Measurements from ENCODE around the gene ZNHIT3. TPM values are rescaled to one million over a fixed set of nuclear protein-coding genes. Genes with fewer than 3 reads are reported as not detected.

Gene ZNHIT3
- total and polyA plus RNA-seq, 2 of the 13 experiments (the other 11 are each of a cell fraction or from before 2014, with no cell fraction given): 66.6 to 77.4 TPM

- no TSS peak for BruUV-seq (replicated peaks)
- 2% methylated on average over 7 of the region's 7 CpGs for WGBS (ENCODE audit: low lambda C conversion rate)
- no peak overlapping the region for H3K27ac ChIP-seq (ENCODE audit: extremely low read length, insufficient read depth, low read length)
- ATAC-seq (no peak), FAIRE-seq (no peak), DNase-seq (ENCODE audit: low spot score) (no peak)
- in situ Hi-C loops (cut with HindIII; ENCODE audit: extremely low pct_ligation_motif_present, low pct_unique_long_range_greater_than_20kb): no loop called here
- 0 out of 2 replicates have a peak, but pooled peaks cover 3% of the 10 kb centered on the region for H4K20me1 ChIP-seq (ENCODE audit: insufficient read depth, low read length)
- no peak overlapping the region for H3K9ac ChIP-seq (ENCODE audit: insufficient read depth, low read depth, low read length)
- CTCF ChIA-PET (ENCODE audit: low intra/inter-chr PET ratio, low total read pairs): no interaction called here
- TF ChIP-seq, protein P1, sequence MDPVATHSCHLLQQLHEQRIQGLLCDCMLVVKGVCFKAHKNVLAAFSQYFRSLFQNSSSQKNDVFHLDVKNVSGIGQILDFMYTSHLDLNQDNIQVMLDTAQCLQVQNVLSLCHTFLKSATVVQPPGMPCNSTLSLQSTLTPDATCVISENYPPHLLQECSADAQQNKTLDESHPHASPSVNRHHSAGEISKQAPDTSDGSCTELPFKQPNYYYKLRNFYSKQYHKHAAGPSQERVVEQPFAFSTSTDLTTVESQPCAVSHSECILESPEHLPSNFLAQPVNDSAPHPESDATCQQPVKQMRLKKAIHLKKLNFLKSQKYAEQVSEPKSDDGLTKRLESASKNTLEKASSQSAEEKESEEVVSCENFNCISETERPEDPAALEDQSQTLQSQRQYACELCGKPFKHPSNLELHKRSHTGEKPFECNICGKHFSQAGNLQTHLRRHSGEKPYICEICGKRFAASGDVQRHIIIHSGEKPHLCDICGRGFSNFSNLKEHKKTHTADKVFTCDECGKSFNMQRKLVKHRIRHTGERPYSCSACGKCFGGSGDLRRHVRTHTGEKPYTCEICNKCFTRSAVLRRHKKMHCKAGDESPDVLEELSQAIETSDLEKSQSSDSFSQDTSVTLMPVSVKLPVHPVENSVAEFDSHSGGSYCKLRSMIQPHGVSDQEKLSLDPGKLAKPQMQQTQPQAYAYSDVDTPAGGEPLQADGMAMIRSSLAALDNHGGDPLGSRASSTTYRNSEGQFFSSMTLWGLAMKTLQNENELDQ (CRISPR knock-in tag; IDR thresholded peaks at IDR 0.05; ENCODE audit: borderline replicate concordance): no peak
- TF ChIP-seq HNRNPLL (IDR thresholded peaks at IDR 0.05; ENCODE audit: low read depth, low read length, poor library complexity, severe bottlenecking) (no peak), ZNF142 (CRISPR knock-in tag; IDR thresholded peaks at IDR 0.05) (no peak), TBP (CRISPR knock-in tag; IDR thresholded peaks at IDR 0.05) (no peak)
- no peak overlapping the region for H2AFZ ChIP-seq (ENCODE audit: low read length)
- H3K4me2 ChIP-seq (ENCODE audit: low read depth, low read length): no peak overlapping the region
- intact Hi-C loops (cut with micrococcal nuclease; ENCODE audit: unreplicated experiment): no loop called here
- no peaks in the 10 kb centered on the region for H3K4me1 ChIP-seq (ENCODE audit: insufficient read depth, low read length)
- H3K79me2 ChIP-seq (ENCODE audit: insufficient read depth, low read length): no peaks in the 10 kb centered on the region
- no peak overlapping the region for H3K4me3 ChIP-seq (replicated peaks in 1 of 3; ENCODE audit: insufficient read depth in 1 of 3, low read depth in 2 of 3, low read length in 3 of 3)
- H3K36me3 ChIP-seq (replicated peaks in 1 of 2; ENCODE audit: control insufficient read depth in 1 of 2, insufficient read depth in 2 of 2, low read length in 2 of 2): no peaks in the 10 kb centered on the region
- H3K9me3 ChIP-seq (ENCODE audit: low read length): no peaks in the 10 kb centered on the region
- POLR2A ChIA-PET: no interaction called here
- H3K27me3 ChIP-seq (ENCODE audit: control insufficient read depth in 1 of 2, insufficient read depth in 2 of 2, low read length in 2 of 2): peaks cover 0 to 20% of the 10 kb centered on the region in 2 experiments; a peak in 3 of 5 replicates
Measured at GRCh38 chr17:36469733-36470132, 16.7 kb upstream of the ZNHIT3 start.
